GM19455 (cell line): ENCODE data around the gene TUT1.
"Not testable (repeated sequence)": the region's sequence is repeated elsewhere in the genome, so short reads cannot be mapped to it uniquely, and the experiment has no call there.

Experiments
- ATAC-seq: cut with Tn5 transposase; IDR thresholded peaks from one replicate; pipeline ENCODE4 v1.9.1; 2021; ENCODE audit not compliant: unreplicated experiment

Gene TUT1

GRCh38 chr11:62578541-62578940 lies 12.8 kb downstream of the TUT1 start:
- no peak for ATAC-seq

GRCh38 chr11:62577046-62577714 lies 14.1 kb downstream of the TUT1 start:
- ATAC-seq, result no peak

GRCh38 chr11:62575837-62576236 lies 15.5 kb downstream of the TUT1 start:
- no peak for ATAC-seq

- no peak for ATAC-seq
These were observed 16.2 kb downstream of the TUT1 start for GRCh38 chr11:62575156-62575555.

- peak; percentile 2 for ATAC-seq
These were observed 16.8 kb downstream of the TUT1 start for GRCh38 chr11:62574363-62575071.

- peak; percentile 77 for ATAC-seq
These were observed 17.5 kb downstream of the TUT1 start, which contains the start of gene EEF1G for GRCh38 chr11:62573592-62574362. TSS of gene EEF1G (minus strand) at chr11:62573891. CDS start at chr11:62573842, 49 bp downstream.

- no peak for ATAC-seq
These were observed 18.2 kb downstream of the TUT1 start for GRCh38 chr11:62573006-62573591.

- ATAC-seq, result no peak
These were observed 18.9 kb downstream of the TUT1 start for GRCh38 chr11:62572431-62572830.

GRCh38 chr11:62571493-62571892 lies 19.8 kb downstream of the TUT1 start:
- ATAC-seq, result not testable (repeated sequence)

- not testable (repeated sequence) for ATAC-seq
These were observed 20.4 kb downstream of the TUT1 start for GRCh38 chr11:62570903-62571302.

- ATAC-seq, result no peak
These were observed 21.7 kb downstream of the TUT1 start for GRCh38 chr11:62569611-62570010.

- no peak for ATAC-seq
These were observed 24.2 kb downstream of the TUT1 start for GRCh38 chr11:62567018-62567633.

GRCh38 chr11:62566247-62566646 lies 25.1 kb downstream of the TUT1 start:
- ATAC-seq, result no peak

- no peak for ATAC-seq
These were observed 26.1 kb downstream of the TUT1 start for GRCh38 chr11:62565100-62565802.

GRCh38 chr11:62561677-62562230 lies 29.6 kb downstream of the TUT1 start:
- not testable (repeated sequence) for ATAC-seq

- ATAC-seq, result no peak
These were observed 30.7 kb downstream of the TUT1 start for GRCh38 chr11:62560566-62561103.

GRCh38 chr11:62559626-62560025 lies 31.7 kb downstream of the TUT1 start:
- not testable (repeated sequence) for ATAC-seq

- ATAC-seq, result no peak
These were observed 32.1 kb downstream of the TUT1 start for GRCh38 chr11:62559204-62559603.

GRCh38 chr11:62558669-62559068 lies 32.7 kb downstream of the TUT1 start:
- ATAC-seq, result no peak
